Upper lobe of left lung (tissue), 4 donors: ENCODE measurements around the gene GOLGA6L7.

Experiments used
- EP300 ChIP-seq, 4 donors: sonication (generic); formaldehyde crosslinking; IDR thresholded peaks; one replicate each; pipeline ENCODE4 v1.5.1; 2017; ENCODE audit warnings: antibody characterized with exemption in 4 of 4, control low read depth in 2 of 4
- POLR2A ChIP-seq, 4 donors: fragments of 450-650 bp; IDR thresholded peaks; one replicate each; pipeline ENCODE4 v1.5.1; 2016 to 2017; ENCODE audit warnings: antibody characterized with exemption in 4 of 4, mild to moderate bottlenecking in 2 of 4
- POLR2AphosphoS5 ChIP-seq, 2 donors: sonication (generic); formaldehyde crosslinking; IDR thresholded peaks; one replicate each; pipeline ENCODE4 v1.5.1; 2017; ENCODE audit warnings: antibody characterized with exemption in 2 of 2
- TF ChIP-seq, protein P1 (sequence below), 6 experiments: fragments of 450-650 bp in 4 of 6; fragments of 200-600 bp in 2 of 6; sonication (generic) in 2 of 6; IDR thresholded peaks; one replicate each; pipeline ENCODE4 v1.5.1; 2016 to 2019; ENCODE audit warnings: antibody characterized with exemption in 6 of 6

DNA sequence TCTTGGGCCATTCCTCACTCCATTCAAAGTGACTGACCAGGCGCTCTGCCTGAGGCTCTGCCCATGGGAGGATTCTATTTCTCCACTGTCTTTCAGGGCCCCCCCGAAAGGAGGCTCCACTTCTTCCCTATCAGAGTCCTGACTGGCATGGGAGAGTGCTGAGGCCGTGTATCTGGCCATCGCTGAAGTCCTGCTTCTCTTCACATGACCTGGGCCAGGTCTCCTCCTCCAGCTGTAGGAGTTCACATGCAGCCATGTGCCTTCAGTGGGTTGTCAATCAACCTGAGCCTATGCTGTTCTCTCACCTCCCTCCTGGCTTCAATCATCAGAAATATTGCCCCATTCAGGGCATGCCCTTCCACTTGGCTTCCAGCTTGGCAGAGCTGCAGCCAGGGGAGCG is 24.6 kb upstream of the GOLGA6L7 start:
- TF ChIP-seq, protein P1, sequence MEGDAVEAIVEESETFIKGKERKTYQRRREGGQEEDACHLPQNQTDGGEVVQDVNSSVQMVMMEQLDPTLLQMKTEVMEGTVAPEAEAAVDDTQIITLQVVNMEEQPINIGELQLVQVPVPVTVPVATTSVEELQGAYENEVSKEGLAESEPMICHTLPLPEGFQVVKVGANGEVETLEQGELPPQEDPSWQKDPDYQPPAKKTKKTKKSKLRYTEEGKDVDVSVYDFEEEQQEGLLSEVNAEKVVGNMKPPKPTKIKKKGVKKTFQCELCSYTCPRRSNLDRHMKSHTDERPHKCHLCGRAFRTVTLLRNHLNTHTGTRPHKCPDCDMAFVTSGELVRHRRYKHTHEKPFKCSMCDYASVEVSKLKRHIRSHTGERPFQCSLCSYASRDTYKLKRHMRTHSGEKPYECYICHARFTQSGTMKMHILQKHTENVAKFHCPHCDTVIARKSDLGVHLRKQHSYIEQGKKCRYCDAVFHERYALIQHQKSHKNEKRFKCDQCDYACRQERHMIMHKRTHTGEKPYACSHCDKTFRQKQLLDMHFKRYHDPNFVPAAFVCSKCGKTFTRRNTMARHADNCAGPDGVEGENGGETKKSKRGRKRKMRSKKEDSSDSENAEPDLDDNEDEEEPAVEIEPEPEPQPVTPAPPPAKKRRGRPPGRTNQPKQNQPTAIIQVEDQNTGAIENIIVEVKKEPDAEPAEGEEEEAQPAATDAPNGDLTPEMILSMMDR (IDR thresholded peaks at IDR 0.05), result no peak
- TF ChIP-seq EP300 (IDR thresholded peaks at IDR 0.05), result no peak
- TF ChIP-seq POLR2A (IDR thresholded peaks at IDR 0.05), result no peak
- no peak for TF ChIP-seq POLR2AphosphoS5 (IDR thresholded peaks at IDR 0.05)
